Measurements from ENCODE around the gene MCM3AP.
"Not testable (repeated sequence)": the region's sequence is repeated elsewhere in the genome, so short reads cannot be mapped to it uniquely, and the experiment has no call there.

Gene MCM3AP

DNA sequence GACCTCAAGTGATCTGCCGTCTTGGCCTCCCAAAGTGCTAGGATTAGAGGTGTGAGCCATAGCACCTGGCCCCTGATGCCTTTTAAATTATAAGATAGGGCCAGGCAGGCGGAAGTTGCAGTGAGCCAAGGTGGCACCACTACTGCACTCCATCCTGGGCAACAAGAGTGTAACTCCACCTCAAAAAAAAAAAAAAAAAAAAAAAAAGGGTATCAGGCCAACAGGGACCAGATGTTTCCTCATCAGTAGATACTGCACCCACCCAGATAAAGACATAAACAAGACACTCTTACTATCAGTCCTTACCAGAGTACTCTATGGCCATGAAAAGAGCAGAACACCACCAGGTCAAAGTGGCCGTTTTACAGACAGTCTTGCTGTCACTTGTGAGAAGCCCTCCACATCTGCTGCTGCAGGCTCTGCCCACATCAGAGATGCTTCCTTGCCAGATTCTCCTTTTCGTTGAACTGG, 35.0 kb upstream of the MCM3AP start:
- H3K4me3 Mint-ChIP-seq = no peak overlapping the region
- H3K9me3 Mint-ChIP-seq = no peaks in the 10 kb centered on the region
- peaks cover 9% of the 10 kb centered on the region for H3K36me3 Mint-ChIP-seq (ENCODE audit: insufficient read depth)
- ATAC-seq (replicated peaks) (no peak), DNase-seq (no peak)
- no peak overlapping the region for H3K27ac Mint-ChIP-seq
- peaks cover 2 to 13% of the 10 kb centered on the region in 2 donors for H3K4me1 Mint-ChIP-seq (ENCODE audit: low read depth in 2 of 2)
- no peaks in the 10 kb centered on the region for H3K27me3 Mint-ChIP-seq

DNA sequence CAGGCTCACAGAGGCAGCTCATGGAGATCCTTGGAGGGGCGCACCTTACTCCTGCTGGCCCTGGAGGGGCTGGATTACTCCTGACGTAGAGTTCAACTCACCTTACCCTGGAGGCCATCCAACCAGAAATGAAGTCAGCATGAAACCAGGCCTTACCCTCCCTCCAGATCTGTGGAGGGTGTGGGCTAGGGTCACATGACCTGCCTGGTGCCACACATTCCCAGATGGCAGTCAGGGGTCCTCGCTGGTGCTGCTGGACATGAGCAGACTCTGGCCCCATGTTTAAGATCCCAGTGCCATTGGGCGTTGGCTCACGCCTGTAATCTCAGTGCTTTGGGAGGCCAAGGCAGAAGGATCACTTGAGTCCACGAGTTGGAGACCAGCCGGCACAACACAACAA, 33.8 kb upstream of the MCM3AP start:
- DNase-seq = no peak
- H3K27ac Mint-ChIP-seq = no peak overlapping the region
- no peak for ATAC-seq (replicated peaks)

GRCh38 chr21:46318464-46318845, 33.0 kb upstream of the MCM3AP start:
- H3K36me3 Mint-ChIP-seq (ENCODE audit: insufficient read depth) = no peaks in the 10 kb centered on the region
- H3K27ac Mint-ChIP-seq = peak overlapping the region in 1 of 2 donors; percentile 26
- H3K27me3 Mint-ChIP-seq = no peaks in the 10 kb centered on the region

More for the DNA sequence above, 33.8 kb upstream of the MCM3AP start:
- Mint-ChIP-seq H3K27me3 (no peaks in the 10 kb centered on the region), H3K9me3 (no peaks in the 10 kb centered on the region), H3K4me3 (no peak overlapping the region), H3K4me1 (ENCODE audit: low read depth in 2 of 2) (peaks cover 0 to 11% of the 10 kb centered on the region in 2 donors), H3K36me3 (ENCODE audit: insufficient read depth) (peaks cover 6% of the 10 kb centered on the region)

DNA sequence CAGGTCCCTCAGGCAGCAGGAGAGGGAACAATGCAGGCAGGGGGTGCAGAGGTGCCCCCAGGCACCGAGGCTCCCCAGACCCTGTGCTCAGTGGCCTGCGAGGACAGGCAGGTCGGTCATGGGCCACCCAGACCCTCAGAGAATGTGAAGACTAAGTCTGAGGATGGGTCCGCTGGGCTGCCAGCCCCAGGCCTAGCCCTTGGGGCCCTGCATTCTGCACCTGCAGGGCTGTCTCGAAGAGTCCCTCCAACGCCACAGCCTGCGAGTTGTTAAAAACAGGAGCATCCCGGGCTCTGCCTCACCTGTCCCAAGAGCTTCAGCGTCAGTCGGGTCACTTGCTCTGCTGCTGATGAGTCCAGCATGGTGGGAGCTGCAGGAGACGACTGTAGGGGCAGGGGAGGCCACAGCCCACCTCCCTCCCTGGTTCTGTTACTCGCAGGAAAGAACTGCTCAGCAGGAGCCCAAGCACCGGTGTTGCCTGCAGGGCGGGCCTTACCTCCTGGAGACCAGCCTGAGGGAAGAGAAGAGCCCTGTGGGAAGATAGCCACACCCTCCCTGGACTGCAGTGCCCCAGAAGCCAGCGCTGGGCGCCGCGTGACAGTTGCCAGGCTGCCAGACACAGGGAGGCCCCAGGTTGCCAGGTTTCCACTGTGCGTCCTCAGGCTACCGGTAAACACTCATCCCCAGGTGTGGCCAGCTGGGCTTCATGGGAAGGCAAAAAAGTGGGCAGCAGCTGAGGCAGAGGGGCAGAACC, 32.5 kb upstream of the MCM3AP start:
- peak overlapping the region in 1 of 2 donors; percentile 26 for H3K27ac Mint-ChIP-seq
- no peaks in the 10 kb centered on the region for H3K36me3 Mint-ChIP-seq (ENCODE audit: insufficient read depth)
- no peak for DNase-seq
- peaks cover 0 to 7% of the 10 kb centered on the region in 2 donors for H3K4me1 Mint-ChIP-seq (ENCODE audit: low read depth in 2 of 2)
- H3K9me3 Mint-ChIP-seq = no peaks in the 10 kb centered on the region
- no peak for ATAC-seq (replicated peaks)
- no peaks in the 10 kb centered on the region for H3K27me3 Mint-ChIP-seq
- H3K4me3 Mint-ChIP-seq = no peak overlapping the region

More at GRCh38 chr21:46318464-46318845, 33.0 kb upstream of the MCM3AP start:
- ATAC-seq (replicated peaks) = no peak
- Mint-ChIP-seq H3K9me3 (no peaks in the 10 kb centered on the region), H3K4me3 (no peak overlapping the region), H3K4me1 (ENCODE audit: low read depth in 2 of 2) (peaks cover 0 to 11% of the 10 kb centered on the region in 2 donors)
- no peak for DNase-seq

GRCh38 chr21:46316708-46317324, 31.4 kb upstream of the MCM3AP start:
- DNase-seq = no peak
- Mint-ChIP-seq H3K36me3 (ENCODE audit: insufficient read depth) (no peaks in the 10 kb centered on the region), H3K27me3 (no peaks in the 10 kb centered on the region), H3K9me3 (no peaks in the 10 kb centered on the region), H3K4me3 (no peak overlapping the region), H3K4me1 (ENCODE audit: low read depth in 2 of 2) (peaks cover 0 to 4% of the 10 kb centered on the region in 2 donors), H3K27ac (no peak overlapping the region)
- ATAC-seq (replicated peaks) = no peak

- Mint-ChIP-seq H3K36me3 (ENCODE audit: insufficient read depth) (no peaks in the 10 kb centered on the region), H3K27ac (no peak overlapping the region), H3K4me3 (no peak overlapping the region), H3K9me3 (no peaks in the 10 kb centered on the region), H3K4me1 (ENCODE audit: low read depth in 2 of 2) (no peaks in the 10 kb centered on the region), H3K27me3 (no peaks in the 10 kb centered on the region)
- DNase-seq = no peak
- no peak for ATAC-seq (replicated peaks)
Observed at GRCh38 chr21:46314441-46315020, 29.1 kb upstream of the MCM3AP start.

GRCh38 chr21:46312949-46313348, 27.5 kb upstream of the MCM3AP start:
- ATAC-seq (replicated peaks) (no peak), DNase-seq (no peak)
- Mint-ChIP-seq H3K27ac (no peak overlapping the region), H3K4me1 (ENCODE audit: low read depth in 2 of 2) (no peaks in the 10 kb centered on the region), H3K36me3 (ENCODE audit: insufficient read depth) (no peaks in the 10 kb centered on the region), H3K27me3 (no peaks in the 10 kb centered on the region), H3K9me3 (no peaks in the 10 kb centered on the region), H3K4me3 (no peak overlapping the region)

DNA sequence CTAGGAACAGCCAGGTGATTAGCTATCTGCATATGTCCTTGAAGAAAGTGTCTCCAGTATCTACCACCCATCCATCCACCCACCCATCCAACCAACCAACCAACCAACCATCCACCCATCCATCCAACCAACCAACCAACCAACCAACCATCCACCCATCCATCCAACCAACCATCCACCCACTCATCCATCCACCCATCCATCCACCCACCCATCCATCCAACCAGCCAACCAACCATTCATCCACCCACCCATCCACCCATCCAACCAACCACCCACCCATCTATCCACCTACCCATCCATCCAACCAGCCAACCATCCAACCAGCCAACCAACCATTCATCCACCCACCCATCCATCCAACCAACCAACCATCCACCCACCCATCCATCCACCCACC, 26.2 kb upstream of the MCM3AP start:
- Mint-ChIP-seq H3K9me3 (no peaks in the 10 kb centered on the region), H3K4me1 (ENCODE audit: low read depth in 2 of 2) (no peaks in the 10 kb centered on the region), H3K4me3 (no peak overlapping the region), H3K27ac (no peak overlapping the region), H3K27me3 (no peaks in the 10 kb centered on the region), H3K36me3 (ENCODE audit: insufficient read depth) (no peaks in the 10 kb centered on the region)
- ATAC-seq (replicated peaks) (no peak), DNase-seq (no peak)

GRCh38 chr21:46310260-46310659, 24.8 kb upstream of the MCM3AP start:
- not testable (repeated sequence) for H3K27ac Mint-ChIP-seq; H3K4me1 Mint-ChIP-seq (ENCODE audit: low read depth in 2 of 2); H3K27me3 Mint-ChIP-seq; ATAC-seq (replicated peaks); H3K4me3 Mint-ChIP-seq; H3K9me3 Mint-ChIP-seq; DNase-seq; H3K36me3 Mint-ChIP-seq (ENCODE audit: insufficient read depth)

DNA sequence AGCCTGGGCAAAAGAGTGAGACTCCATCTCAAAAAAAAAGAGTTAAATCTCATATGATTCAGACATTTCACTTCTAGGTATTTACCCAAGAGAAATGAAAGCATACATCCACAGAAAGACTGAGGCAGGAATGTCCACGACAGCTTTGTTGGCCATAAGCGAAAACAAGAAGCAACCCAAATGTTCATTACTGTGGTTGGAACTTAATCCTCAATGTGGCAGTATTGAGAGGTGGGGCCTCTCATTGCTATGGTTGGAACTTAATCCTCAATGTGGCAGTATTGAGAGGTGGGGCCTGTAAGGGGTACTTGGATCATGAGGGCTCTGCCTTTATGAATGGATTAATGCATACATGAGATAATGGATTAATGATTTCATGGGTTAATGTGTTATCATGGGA, 23.0 kb upstream of the MCM3AP start:
- Mint-ChIP-seq H3K27ac (no peak overlapping the region), H3K9me3 (no peaks in the 10 kb centered on the region), H3K4me3 (no peak overlapping the region), H3K36me3 (ENCODE audit: insufficient read depth) (peaks cover 6% of the 10 kb centered on the region), H3K27me3 (no peaks in the 10 kb centered on the region), H3K4me1 (ENCODE audit: low read depth in 2 of 2) (no peaks in the 10 kb centered on the region)
- ATAC-seq (replicated peaks) (no peak), DNase-seq (no peak)

DNA sequence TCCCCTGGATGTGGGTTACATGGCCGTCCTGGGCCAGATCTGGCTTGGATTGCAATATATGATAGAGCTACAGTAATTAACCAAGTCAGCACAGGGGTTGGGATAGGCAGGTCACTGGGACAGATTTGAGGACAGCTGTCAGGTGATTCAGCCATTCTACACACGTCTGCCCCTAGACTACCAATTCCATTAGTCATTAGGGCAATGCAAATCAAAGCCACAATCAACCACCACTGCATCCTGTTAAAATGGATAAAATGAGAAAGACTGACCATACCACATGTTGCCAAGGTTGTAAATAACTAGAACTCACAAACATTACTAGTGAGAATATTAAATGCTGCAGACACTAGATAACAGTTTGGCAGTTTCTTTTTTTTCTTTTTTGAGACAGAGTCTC, 22.2 kb upstream of the MCM3AP start:
- Mint-ChIP-seq H3K27me3 (no peaks in the 10 kb centered on the region), H3K4me1 (ENCODE audit: low read depth in 2 of 2) (no peaks in the 10 kb centered on the region), H3K4me3 (no peak overlapping the region), H3K36me3 (ENCODE audit: insufficient read depth) (peaks cover 6% of the 10 kb centered on the region), H3K27ac (peak overlapping the region in 1 of 2 donors; percentile 4), H3K9me3 (no peaks in the 10 kb centered on the region)
- ATAC-seq (replicated peaks) = no peak
- no peak for DNase-seq

- ATAC-seq (replicated peaks) (peak; percentile 68), DNase-seq (no peak)
- Mint-ChIP-seq H3K9me3 (no peaks in the 10 kb centered on the region), H3K27ac (no peak overlapping the region), H3K4me1 (ENCODE audit: low read depth in 2 of 2) (no peaks in the 10 kb centered on the region), H3K27me3 (no peaks in the 10 kb centered on the region), H3K4me3 (no peak overlapping the region), H3K36me3 (ENCODE audit: insufficient read depth) (peaks cover 6% of the 10 kb centered on the region)
Observed at GRCh38 chr21:46304955-46305354, 19.5 kb upstream of the MCM3AP start.

- H3K4me3 Mint-ChIP-seq = no peak overlapping the region
- no peak for DNase-seq
- peaks cover 8% of the 10 kb centered on the region for H3K36me3 Mint-ChIP-seq (ENCODE audit: insufficient read depth)
- H3K4me1 Mint-ChIP-seq (ENCODE audit: low read depth in 2 of 2) = no peaks in the 10 kb centered on the region
- no peak for ATAC-seq (replicated peaks)
- no peaks in the 10 kb centered on the region for H3K27me3 Mint-ChIP-seq
- no peak overlapping the region for H3K27ac Mint-ChIP-seq
- no peaks in the 10 kb centered on the region for H3K9me3 Mint-ChIP-seq
Observed at GRCh38 chr21:46304437-46304836, 19.0 kb upstream of the MCM3AP start.

GRCh38 chr21:46301759-46302158, 16.3 kb upstream of the MCM3AP start:
- no peak for ATAC-seq (replicated peaks)
- Mint-ChIP-seq H3K36me3 (ENCODE audit: insufficient read depth) (peaks cover 13% of the 10 kb centered on the region), H3K9me3 (no peaks in the 10 kb centered on the region), H3K4me3 (no peak overlapping the region), H3K27ac (no peak overlapping the region), H3K4me1 (ENCODE audit: low read depth in 2 of 2) (peaks cover 0 to 3% of the 10 kb centered on the region in 2 donors), H3K27me3 (no peaks in the 10 kb centered on the region)
- no peak for DNase-seq
